Measurements from ENCODE around the gene ST7L.

Gene ST7L

DNA sequence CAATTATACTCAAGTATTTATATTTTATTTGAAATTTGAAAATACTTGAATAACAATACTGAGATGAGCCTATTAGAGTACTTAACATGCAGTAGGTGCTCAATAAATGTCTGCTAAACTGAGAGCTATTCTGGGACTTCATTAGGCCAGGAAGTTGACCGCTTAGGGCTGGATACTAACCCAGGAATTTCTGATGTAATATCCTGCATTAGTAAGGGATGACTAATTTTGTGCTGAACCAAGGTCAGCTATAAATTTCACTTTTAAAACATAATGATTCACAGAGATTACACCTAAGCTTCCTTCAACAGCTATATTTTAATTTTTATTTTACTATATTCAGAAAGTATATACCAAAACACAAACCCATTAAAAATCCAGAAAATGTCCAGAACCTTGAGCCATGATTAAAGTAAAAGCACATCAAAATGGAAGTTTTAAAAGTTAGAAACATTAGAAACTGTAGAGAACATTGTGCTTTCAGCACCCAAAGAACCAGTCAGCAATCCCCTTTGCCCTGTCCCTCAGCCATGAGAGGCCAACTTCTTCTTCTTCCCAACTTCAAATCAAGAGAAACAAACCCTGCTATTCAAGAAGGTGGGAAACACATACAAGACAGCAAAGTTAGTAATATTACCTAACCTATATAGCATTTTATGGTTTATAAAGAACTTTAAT lies 74.8 kb downstream of the ST7L start:
- no peak for DNase-seq

DNA sequence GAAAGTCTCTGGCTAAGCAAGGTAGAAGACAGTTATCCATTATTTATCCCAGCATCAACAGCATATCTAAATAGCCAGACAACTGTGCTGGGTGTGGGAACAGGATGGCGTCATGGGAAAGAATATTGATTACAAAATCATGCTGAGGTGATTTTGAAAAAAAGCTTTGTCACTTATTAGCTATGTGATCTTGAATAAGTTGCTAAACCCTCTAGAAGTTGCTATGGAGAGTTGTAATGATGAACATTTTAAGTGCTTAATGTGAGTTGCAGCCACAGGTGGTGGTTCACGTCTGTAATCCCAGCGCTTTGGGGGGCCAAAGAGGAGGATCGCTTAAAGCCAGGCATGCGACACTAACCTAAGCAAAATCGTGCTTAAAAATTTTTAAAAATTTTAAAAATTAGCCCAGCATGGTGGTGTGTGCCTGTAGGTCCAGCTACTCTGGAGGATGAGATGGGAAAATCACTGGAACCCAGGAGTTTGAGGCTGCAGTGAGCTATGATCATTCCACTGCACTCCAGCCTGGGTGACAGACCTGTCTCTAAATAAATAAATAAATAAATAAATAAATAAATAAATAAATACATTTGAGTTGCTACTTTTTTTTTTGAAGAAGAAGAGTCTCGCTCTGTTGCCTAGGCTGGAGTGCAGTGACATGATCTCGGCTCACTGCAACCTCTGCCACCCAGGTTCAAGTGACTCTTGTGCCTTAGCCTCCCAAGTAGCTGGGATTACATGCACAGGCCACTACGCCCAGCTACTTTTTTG lies 76.6 kb downstream of the ST7L start:
- DNase-seq: no peak

DNA sequence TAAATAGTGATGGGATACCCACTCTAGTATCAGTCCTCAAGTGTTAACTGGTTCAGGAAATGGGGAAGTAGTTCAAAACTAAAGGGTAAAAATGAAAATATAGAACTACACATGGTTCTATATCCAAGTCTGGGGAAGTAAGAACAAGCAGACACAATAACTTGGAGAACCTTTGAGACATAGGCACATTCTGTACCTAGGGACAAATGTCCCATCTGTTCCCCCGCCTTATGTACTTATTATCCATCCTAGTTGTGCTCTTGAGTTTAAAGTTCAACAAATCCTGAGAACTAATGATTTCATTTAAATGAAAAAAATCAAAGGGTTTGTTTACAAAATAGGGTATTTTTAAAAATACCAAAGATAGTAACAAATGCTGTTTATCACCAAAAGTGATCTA lies 77.6 kb downstream of the ST7L start:
- DNase-seq: no peak

DNA sequence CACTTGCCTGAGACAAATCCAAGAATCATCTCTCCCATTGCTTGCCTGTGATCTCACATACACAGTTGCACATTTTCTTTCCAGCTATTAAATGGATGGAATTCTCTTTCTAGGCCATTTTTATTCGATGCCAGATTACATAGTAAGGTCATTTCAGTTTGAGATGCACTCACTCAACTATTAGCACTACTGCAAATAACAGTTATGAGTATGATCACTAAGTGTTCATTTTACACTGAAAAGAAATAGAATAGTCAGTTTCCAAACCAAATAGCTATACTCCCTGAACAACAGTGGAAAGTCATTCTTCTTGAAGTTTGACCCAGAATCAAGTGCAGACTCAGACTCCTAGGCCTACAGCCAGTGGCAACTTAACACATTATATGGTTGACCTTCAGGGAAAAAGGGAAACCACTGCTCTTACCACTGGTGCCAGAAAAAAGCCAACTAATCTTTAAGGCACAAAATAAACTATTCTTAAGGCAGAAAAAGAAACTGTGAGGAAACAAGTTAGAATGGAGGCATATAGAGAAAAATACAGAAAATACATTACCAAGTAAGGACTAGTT lies 78.6 kb downstream of the ST7L start:
- no peak for DNase-seq

DNA sequence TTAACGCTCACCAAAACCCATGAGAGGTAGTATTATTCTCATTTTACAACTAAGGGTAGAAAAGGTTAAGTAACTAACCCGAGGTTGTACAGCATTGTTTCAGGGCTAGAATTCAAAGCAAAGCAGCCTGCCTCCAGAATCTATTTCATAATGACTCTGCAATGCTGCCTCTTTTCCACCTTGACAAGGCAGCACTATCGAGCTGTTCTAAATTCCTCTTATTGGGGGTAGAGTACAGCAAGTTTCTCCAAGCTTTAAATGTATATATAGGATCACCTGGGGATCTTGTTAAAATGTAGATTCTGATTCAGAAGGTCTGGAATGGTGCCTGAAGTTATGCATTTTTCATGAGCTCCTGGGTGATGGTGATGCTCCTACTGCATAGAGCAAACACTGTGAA lies 80.1 kb downstream of the ST7L start:
- no peak for DNase-seq

DNA sequence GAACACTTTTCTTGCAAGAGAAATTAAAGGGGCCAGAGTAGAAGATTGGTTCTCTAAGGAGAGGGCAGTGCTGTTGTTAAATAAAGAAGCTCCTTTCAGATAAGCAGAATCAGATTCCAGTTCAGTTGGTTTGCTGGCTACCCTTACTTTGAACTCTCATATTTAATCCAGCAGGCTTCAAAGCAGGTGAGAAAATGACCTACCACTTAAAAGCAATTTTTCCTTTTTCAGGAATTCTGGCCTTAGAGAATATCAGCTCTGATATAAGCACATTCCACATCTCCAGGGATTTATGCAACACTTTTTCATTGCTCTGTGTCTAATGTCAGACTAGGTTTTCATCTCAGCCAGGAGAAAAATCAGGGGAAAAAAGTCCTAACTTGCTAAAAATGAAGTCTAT lies 81.5 kb downstream of the ST7L start:
- no peak for DNase-seq

DNA sequence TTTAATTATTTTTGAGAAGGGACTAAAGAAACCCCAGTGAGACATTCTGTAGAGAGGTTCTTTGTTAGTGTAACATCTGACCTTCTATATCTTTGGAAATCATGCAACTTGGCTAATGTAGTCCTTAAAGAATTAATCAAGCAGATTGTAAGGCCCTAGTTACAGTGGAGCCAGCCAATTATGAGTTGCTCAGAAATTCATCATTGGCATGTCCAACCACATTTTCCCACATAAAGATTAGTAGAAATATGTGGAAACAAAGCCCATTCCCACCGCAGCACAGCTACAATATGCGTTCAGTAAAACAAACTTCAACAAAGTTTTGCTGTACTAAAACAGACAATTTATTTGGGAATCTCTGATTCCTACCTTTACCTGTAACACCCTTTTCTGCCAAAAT lies 82.4 kb downstream of the ST7L start:
- DNase-seq: no peak

DNA sequence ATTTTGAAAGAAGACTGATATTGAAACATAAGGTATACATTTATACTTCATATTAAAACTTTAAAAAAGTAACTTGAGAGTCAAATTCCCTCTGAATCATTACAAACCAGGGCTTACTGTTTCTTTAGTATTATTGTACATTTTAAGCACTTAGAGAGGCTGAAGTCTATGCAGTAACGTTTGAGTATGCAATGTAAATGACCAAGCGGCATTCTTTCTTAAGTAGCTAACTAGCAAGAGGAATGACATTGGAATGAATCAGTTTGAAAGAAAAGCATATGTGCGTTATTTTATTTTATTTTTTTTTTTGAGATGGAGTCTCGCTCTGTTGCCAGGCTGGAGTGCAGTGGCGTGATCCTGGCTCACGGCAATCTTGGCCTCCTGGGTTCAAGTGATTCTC lies 85.9 kb downstream of the ST7L start:
- no peak for DNase-seq

DNA sequence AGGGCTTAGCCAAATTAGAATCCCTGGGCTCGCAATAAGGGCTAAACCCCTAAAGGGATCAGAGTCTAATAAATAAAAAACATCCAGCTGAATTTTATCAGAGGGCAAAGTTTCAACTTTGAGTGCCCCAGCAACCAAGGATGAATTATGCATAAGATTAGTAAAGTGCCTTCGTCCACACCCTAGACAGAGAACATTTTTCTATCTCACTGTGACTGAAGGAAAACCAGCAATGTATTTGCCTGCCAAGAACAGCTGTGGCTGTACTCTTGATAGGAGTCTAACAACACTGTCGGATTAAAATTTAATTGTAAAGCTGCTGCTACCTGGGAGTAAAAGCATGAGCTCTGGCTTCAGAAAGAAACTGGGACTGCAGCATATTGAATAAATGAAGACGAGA lies 86.9 kb downstream of the ST7L start:
- no peak for DNase-seq

DNA sequence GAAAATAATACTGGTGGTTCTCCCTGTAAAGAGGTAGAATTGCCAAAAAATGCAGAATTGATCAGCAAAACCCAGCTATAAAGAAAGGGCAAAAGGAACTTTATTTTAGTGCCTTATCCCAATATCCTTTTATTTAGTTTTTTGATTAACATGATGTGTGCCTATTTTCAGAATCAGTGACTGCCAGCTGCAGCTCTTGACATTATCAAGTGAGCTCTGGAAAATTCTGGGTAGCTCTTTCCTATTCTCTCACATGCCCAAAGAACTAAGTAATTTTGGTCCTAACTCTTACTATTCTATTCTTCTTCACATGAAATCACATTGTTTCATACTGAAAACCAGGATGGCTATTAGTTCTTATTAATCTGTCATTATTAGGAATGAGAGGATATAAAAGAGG lies 88.1 kb downstream of the ST7L start:
- no peak for DNase-seq

DNA sequence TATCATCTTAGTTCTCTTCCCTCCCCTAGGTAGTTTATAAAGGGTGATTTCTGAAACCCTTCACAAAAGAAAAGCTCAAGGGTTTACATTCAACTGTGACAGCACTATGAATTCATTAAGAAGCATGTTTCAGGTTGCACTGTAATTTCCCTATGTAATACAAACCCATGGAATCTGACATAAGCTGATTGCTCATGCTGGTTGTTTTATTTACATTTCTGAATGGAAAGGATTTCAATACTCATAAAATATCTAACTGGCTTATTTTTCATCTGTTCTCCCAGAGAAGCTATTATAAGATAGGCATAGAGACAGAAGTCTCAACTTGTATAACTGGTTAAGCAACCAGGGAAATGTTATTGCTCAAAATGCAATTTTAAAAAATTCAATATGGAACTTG lies 89.6 kb downstream of the ST7L start:
- DNase-seq: no peak

DNA sequence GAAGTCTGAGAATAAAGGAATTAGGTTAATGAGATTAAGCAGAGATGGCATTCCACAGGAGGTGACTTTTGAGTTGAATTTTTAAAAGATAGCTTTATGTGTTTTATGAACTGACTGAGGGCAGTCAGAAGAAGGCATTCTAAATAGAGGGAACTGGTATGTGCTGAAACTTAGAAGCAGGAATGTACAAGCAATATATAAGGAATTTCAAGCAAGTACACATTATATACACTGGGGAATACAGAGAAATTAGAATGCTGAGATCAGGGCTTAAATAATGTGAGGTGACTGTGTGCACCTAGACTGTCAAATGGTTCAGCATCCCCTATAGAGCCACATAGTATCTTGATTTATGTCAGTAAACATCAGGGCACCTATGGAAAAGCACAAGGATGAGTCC lies 90.9 kb downstream of the ST7L start:
- DNase-seq: no peak

DNA sequence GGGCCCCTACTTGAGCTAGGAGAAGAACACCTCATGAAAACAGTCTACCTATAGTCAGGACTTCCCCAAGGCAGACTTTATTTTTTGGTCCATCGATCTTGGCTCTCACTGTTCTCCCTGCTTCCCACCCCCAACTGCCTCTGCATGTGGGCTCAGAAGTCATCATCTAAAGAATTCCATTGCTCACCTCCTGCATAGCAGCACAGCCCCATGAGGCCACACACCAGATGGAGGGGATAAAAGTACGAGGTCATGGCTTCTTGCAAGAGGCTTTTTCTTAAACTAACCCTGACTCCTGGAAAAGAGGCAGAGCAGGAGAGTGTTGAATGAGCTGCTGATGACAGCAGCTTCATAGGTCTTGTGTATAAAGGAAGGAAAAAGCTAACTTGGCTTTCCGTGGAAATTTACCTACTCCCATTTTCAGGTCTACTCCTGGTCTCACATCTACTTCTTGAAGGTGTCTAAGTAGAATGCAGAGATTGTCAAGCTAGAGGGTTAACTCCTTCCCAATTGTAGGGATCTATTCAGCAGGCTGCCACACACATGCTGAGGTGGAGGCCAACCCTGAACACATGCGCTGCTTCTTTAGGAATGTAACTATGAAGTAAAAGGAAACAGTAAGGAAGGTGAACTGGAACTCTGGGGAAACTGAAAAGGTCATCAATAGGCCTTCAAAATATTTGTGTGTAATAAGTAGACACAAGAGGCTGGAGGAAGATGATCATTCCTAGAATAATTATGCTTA lies 91.5 kb downstream of the ST7L start:
- DNase-seq: no peak

DNA sequence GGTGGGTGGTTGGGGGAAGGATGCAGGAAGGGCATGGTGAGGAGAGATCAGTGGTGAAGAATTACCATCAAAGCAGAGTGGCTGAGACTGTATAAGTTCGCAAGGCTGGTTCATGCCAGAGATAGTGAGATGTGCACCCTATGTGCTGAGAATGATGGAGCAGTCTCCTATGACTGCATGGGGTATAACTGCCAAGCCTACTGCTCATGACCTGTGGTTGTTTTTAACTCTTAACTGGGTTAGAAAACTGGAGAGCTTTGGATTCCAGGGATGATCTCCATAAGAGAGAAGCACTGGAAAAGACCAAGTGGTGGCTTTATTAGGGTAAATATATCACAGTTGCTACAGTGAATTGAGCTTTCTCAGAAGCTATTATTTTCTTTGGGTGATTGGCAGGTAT lies 94.0 kb downstream of the ST7L start:
- DNase-seq: no peak

DNA sequence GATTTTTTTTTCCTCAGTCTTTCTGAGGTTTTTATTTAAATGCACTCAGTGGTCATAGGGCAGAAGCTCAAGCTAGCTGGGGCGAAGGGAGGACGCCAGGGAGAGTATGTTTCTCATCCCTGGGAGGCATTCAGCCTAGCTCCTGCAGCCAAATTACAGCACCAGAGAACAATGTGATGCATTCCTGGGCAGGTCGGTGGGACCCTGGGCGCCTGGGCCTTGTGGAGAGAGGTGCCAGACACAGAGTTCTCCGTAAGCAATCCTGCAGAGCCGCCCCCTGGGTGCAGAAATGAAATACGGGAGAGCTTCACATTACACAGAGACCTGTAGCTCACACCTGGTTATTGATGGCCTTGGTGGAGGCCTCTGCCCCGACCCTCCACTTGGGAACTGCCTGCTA lies 94.7 kb downstream of the ST7L start:
- DNase-seq: no peak

DNA sequence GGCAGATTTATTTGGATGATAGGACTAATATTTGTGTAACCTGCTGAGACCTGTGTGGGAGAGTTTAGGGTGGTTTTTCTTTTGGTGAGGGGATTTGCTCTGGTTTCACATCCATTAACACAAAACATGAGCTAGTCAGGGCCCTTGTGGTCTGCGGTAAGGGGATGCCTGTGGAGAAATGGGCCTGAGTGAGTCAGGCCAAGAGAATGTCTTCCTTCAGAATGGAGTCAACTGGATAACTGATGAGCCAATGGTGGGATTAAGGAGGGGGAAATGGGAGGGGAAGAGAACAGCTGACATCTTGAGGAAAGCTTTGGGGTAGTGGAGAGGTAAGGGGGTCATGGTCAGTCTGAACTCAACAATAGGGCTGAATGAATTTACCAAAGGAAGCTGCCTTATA lies 96.3 kb downstream of the ST7L start:
- no peak for DNase-seq

DNA sequence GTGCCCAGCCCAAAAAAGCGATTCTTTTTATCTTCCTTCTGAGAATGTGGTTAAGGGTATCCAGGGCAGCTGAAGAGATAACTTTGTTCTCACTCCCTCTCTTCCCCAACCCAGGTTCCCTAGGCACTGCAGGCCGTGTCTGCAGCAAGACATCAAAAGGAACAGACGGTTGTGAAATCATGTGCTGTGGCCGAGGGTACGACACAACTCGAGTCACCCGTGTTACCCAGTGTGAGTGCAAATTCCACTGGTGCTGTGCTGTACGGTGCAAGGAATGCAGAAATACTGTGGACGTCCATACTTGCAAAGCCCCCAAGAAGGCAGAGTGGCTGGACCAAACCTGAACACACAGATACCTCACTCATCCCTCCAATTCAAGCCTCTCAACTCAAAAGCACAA lies 98.8 kb downstream of the ST7L start:
- DNase-seq: no peak

DNA sequence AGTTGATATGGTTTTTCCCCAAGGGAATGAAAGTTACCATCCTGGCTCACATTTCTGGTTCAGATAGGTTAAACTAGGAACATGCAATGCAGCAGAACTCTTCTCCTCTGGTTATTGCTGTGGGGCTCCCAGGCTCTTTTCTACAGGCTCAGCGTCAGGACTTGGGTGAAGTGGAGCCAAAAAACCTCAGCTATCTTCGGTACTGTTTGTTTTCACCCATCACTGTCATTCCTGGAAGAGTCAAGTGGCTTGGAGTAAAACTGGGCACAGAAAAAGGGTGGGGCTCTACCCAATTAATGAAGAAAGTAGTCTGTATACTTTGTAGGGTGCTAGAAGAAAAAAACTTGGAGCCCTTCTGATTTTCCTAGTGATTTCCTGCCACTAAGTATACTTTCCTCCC lies 100.8 kb downstream of the ST7L start:
- no peak for DNase-seq

DNA sequence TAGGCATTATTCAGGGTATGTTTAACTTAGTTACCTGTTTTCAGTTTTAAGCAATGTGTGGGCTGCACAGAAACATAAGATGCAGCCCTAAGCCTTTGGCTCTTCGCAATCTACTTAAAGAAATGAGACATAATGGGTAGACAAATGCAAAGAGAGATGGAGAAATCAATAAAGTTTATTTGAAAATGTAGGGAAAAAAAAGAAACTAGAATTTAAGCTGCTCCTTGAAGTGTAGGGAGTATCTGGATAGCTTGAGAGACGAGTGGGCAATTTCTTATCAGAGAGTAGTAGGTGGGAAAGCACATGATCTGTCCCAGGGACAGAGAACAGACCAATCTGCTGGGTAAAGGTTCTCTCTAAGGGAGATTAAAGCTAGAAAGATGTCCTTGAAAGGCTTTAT lies 101.3 kb downstream of the ST7L start:
- no peak for DNase-seq

DNA sequence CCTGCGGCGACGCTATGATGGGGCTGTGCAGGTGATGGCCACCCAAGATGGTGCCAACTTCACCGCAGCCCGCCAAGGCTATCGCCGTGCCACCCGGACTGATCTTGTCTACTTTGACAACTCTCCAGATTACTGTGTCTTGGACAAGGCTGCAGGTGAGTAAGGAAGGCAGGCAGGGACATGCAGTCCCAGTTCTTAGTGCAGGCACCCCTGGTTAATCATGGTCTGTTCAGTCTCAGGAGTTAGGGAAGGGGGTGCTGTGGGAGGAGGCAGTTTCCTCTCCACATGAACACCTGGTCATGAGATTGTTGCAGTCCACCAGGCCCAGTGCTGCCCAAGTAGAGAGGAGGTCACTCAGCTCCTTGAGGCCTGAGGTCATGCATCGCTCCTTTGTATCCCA lies 101.7 kb downstream of the ST7L start:
- DNase-seq: no peak

DNA sequence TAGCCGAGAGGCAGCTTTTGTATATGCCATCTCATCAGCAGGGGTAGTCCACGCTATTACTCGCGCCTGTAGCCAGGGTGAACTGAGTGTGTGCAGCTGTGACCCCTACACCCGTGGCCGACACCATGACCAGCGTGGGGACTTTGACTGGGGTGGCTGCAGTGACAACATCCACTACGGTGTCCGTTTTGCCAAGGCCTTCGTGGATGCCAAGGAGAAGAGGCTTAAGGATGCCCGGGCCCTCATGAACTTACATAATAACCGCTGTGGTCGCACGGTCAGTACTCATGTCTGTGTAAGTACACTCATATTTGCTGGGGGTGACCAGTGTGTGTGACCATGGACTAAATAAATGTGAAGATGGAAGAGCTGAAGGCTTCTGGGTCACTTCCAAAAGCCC lies 102.8 kb downstream of the ST7L start:
- DNase-seq: no peak

DNA sequence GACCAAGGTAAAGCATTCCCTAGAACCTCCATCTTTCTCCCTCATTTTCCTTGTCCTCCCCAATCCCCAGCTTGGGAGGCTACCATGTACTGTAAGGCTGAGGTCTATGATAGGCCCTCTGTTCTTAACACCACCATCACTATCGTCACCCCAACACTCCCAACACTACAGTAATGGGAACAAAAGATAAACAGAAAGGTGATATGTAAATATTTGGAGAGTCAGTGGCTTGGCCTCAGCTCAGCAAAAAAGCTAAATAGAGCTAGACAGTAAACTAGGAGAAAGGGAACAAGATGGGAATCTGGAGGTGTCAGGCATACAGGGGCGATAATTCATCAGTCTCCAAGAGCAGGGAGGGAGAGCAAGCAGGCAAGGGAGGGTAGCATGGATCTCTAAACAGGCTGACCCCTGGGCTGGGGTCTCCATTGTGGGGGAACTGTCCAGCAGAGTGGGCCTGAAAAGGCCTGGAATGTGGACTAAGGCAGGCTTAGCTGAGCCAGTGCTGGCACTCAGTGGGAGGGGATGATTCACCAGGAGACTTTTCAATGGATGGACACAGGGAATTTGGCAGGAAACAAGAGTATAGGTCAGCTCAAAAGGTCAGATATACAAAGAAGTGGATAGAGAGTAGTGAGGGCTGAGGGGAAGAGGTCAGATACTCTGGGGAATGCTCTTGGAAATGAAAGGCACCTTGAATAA lies 103.5 kb downstream of the ST7L start:
- DNase-seq: no peak

DNA sequence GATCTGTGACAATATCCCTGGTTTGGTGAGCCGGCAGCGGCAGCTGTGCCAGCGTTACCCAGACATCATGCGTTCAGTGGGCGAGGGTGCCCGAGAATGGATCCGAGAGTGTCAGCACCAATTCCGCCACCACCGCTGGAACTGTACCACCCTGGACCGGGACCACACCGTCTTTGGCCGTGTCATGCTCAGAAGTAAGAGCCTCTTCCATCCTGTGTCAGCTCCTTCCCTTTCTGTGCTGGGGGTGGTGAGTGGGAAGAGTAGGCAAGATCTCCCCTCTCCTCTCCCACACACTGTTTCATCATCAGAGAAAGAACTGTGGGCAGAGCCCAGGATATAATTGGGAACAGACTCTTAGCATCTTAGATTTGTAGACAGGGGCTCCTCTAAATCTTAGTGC lies 104.0 kb downstream of the ST7L start:
- no peak for DNase-seq
